NCI-H2107 (cell line): ENCODE results near the gene RAPGEF4.
A peak's percentile ranks its signal among the peaks of the same experiment; 100 is the strongest.
"Not testable (repeated sequence)": the region's sequence is repeated elsewhere in the genome, so short reads cannot be mapped to it uniquely, and the experiment has no call there.

Experiments
- DNase-seq: peaks from one replicate; lab custom pipeline; 2025; lab: John Stamatoyannopoulos, UW

RAPGEF4 gene

GRCh38 chr2:173075056-173075780 is 339.6 kb downstream of the RAPGEF4 start:
- no peak for DNase-seq

- DNase-seq, result peak; percentile 33
These were observed 340.3 kb downstream of the RAPGEF4 start, which contains the start of gene MAP3K20 for GRCh38 chr2:173075781-173076580. MAP3K20 (plus strand) TSS chr2:173075846; CDS start chr2:173091032, 15,186 bp downstream.

GRCh38 chr2:173076581-173077345 is 341.1 kb downstream of the RAPGEF4 start:
- DNase-seq, result no peak

GRCh38 chr2:173077506-173078177 is 342.0 kb downstream of the RAPGEF4 start:
- DNase-seq, result no peak

GRCh38 chr2:173079141-173079540 is 343.5 kb downstream of the RAPGEF4 start:
- DNase-seq, result no peak

- no peak for DNase-seq
These were observed 344.6 kb downstream of the RAPGEF4 start for GRCh38 chr2:173079973-173080860.

- no peak for DNase-seq
These were observed 351.0 kb downstream of the RAPGEF4 start for GRCh38 chr2:173086518-173087213.

- DNase-seq, result no peak
These were observed 351.6 kb downstream of the RAPGEF4 start for GRCh38 chr2:173087214-173087581.

- no peak for DNase-seq
These were observed 352.3 kb downstream of the RAPGEF4 start for GRCh38 chr2:173087793-173088496.

- DNase-seq, result no peak
These were observed 354.7 kb downstream of the RAPGEF4 start for GRCh38 chr2:173090276-173090877.

- no peak for DNase-seq
These were observed 355.5 kb downstream of the RAPGEF4 start for GRCh38 chr2:173090973-173091660.

- no peak for DNase-seq
These were observed 356.3 kb downstream of the RAPGEF4 start for GRCh38 chr2:173091910-173092309.

- DNase-seq, result no peak
These were observed 357.3 kb downstream of the RAPGEF4 start for GRCh38 chr2:173092844-173093402.

- DNase-seq, result not testable (repeated sequence)
These were observed 358.0 kb downstream of the RAPGEF4 start for GRCh38 chr2:173093617-173094016.

- DNase-seq, result no peak
These were observed 359.1 kb downstream of the RAPGEF4 start for GRCh38 chr2:173094731-173095130.

- DNase-seq, result no peak
These were observed 359.7 kb downstream of the RAPGEF4 start for GRCh38 chr2:173095356-173095755.

- no peak for DNase-seq
These were observed 363.6 kb downstream of the RAPGEF4 start for GRCh38 chr2:173099271-173099670.

GRCh38 chr2:173099804-173100203 is 364.2 kb downstream of the RAPGEF4 start:
- no peak for DNase-seq
